GM19372 (cell line): Measurements from ENCODE around the gene FILIP1.

Source experiments
- ATAC-seq: cut with Tn5 transposase; IDR thresholded peaks from one replicate; pipeline ENCODE4 v1.9.1; 2021; ENCODE audit warnings: mild to moderate bottlenecking, low read depth, moderate library complexity; ENCODE audit not compliant: unreplicated experiment

FILIP1 gene, protein sequence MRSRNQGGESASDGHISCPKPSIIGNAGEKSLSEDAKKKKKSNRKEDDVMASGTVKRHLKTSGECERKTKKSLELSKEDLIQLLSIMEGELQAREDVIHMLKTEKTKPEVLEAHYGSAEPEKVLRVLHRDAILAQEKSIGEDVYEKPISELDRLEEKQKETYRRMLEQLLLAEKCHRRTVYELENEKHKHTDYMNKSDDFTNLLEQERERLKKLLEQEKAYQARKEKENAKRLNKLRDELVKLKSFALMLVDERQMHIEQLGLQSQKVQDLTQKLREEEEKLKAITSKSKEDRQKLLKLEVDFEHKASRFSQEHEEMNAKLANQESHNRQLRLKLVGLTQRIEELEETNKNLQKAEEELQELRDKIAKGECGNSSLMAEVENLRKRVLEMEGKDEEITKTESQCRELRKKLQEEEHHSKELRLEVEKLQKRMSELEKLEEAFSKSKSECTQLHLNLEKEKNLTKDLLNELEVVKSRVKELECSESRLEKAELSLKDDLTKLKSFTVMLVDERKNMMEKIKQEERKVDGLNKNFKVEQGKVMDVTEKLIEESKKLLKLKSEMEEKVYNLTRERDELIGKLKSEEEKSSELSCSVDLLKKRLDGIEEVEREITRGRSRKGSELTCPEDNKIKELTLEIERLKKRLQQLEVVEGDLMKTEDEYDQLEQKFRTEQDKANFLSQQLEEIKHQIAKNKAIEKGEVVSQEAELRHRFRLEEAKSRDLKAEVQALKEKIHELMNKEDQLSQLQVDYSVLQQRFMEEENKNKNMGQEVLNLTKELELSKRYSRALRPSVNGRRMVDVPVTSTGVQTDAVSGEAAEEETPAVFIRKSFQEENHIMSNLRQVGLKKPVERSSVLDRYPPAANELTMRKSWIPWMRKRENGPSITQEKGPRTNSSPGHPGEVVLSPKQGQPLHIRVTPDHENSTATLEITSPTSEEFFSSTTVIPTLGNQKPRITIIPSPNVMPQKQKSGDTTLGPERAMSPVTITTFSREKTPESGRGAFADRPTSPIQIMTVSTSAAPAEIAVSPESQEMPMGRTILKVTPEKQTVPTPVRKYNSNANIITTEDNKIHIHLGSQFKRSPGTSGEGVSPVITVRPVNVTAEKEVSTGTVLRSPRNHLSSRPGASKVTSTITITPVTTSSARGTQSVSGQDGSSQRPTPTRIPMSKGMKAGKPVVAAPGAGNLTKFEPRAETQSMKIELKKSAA (N-terminal part only)

GRCh38 chr6:75493400-75494064, at the start of gene FILIP1:
Gene FILIP1 (minus strand): TSS chr6:75493800. CDS start chr6:75414972, 78,828 bp downstream.
- no peak for ATAC-seq

- no peak for ATAC-seq
Measured at GRCh38 chr6:75543311-75543710, 49.7 kb upstream of the FILIP1 start.

- ATAC-seq, result no peak
Measured at GRCh38 chr6:75539136-75539535, 45.5 kb upstream of the FILIP1 start.

- ATAC-seq, result no peak
Measured at GRCh38 chr6:75532521-75532920, 38.9 kb upstream of the FILIP1 start.

DNA sequence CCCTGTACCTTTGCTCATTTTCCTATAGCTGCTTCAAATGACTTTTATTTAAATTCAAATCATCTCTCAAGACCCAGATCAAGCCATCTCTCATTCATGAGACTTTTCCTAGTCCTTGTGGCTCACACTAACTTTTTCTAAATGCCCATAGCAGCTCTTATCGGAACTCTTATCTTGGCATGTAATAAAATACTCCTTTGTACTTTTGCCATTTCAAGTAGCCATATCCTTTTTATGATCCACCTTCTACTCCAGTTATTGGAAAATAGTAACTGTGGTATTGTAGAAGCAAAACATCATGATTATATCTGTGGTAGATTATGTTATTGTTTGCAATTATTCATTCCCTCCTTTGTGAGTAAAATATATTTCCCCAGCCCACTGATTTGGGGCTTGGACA, 37.6 kb upstream of the FILIP1 start:
- ATAC-seq, result no peak

DNA sequence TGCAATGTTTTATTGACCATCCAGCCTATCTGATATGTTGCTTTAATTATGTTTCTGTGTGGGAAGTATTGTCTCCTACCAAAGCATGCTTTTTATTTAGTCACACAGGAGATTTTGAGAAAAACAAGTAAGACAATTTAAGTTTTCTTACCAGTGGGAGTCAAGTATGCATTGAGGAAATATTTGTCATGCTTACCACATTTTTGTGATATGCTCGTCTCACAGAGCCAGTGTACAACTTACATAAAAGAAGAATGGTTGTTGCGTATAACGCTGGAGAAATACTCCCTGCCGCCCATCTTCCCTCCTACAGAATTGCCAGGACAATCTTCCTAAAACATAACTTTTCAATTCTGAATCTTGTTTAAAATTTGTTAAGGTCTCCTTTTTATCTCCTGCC, 37.1 kb upstream of the FILIP1 start:
- no peak for ATAC-seq

- ATAC-seq, result no peak
Measured at GRCh38 chr6:75528423-75528822, 34.8 kb upstream of the FILIP1 start.

GRCh38 chr6:75526502-75527127, 33.0 kb upstream of the FILIP1 start:
- ATAC-seq, result no peak

DNA sequence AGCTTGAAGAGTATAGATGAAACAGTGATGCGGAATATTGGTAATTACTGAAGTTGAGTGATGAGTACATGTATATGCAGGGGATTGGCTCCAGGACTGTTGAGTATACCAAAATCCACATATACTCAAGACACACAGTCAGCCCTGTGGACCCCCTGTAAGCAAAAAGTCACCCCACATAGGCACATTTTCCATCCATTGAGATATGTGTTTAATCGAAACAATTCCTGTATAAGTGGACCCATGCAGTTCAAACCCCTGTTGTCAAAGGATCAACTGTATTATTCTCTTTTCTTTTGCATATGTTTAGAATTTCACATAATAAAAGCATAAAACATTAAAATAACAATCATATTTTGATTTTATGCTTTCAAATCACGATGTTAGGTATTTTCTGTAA, 32.1 kb upstream of the FILIP1 start:
- ATAC-seq, result no peak

GRCh38 chr6:75524322-75524972, 30.8 kb upstream of the FILIP1 start:
- ATAC-seq, result no peak

DNA sequence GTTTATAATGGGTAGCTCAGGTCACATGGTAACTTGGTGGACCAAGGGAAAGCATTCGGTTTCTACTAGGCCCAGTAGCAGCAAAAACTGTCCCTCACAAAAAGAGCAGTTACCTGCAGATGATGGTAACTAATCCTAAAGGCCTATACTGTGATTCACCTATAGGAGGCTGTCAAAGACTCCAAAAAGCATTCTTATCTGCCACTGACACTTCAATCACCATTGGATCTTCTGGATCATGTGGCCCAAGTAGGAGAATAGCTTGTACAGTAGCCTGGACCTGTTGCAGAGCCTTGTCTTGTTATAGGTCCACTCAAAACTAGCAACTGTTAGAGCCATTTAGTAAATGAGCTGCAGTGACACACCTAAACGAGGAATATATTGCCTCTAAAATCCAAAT, 23.2 kb upstream of the FILIP1 start:
- no peak for ATAC-seq

GRCh38 chr6:75512591-75512990, 19.0 kb upstream of the FILIP1 start:
- ATAC-seq, result no peak

DNA sequence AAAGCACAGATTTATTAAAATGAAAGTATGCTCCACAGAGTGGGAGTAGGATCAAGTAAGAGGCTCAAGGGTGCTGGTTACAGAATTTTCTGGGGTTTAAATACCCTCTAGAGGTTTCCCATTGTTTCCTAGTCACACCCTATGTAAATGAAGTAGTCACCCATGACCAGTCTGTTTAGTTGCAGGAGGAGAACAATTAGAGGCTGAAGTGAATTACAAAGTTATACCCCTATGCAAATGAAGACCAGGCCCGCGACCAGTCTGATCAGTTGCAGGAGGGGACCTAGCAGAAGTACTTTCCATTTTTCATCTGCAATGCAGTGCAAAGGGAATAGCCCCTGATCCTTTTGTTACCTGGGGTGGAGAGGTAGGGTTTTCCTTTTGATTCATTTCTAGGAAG, 11.8 kb upstream of the FILIP1 start:
- ATAC-seq, result no peak

DNA sequence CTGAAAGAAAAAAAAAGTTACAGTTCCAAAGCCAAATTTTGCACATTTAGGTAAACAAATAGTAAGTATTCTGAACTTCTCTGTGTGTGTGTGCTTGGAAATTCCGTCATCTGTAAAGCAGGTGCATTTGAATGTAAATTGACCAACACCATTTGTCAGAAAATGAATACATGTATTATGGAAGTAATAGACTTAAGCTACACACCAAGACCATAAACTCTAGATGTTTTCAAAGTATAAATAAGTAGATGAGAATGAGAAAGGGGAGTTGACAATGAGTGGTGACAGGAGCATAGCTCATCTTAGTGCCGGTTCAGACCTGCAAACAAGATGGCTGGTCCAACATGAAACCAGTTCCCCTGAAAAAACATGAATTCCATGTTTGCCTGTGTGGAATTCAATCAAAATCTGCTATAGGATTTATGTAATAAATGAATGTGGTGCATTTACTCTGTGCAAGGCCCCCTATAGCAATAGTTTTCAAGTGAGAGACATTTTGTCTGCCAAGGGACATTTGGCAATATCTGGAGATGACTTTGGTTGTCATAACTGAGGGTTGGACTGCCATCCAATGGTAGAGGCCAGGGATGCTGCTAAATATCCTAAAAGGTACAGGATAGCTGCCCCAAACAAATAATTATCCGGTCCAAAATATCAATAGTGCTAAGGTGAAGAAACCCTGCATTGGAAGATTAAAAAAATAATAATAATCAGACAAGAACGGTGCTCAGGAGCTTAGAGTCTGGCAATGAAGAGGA, 11.0 kb upstream of the FILIP1 start:
- ATAC-seq, result no peak

DNA sequence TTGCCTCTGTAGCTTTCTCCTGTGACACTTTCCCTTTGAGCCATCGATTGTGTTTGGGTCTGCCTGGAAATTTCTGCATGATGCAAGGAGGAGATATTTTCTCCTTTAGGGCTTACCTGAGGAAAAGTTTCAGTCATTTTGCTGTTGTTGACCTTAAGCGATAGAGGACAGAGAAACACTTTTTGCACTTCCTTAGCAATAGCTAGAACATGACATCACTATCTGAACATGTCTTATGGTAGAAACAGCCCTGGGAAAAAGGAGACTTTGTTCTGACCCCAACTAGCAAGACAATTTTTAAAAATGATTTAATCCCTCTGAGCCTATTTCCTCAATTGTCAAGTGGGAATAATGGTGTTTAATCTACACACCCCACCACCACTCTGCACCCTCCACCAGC, 9.7 kb upstream of the FILIP1 start:
- no peak for ATAC-seq

GRCh38 chr6:75502884-75503283, 9.3 kb upstream of the FILIP1 start:
- no peak for ATAC-seq

DNA sequence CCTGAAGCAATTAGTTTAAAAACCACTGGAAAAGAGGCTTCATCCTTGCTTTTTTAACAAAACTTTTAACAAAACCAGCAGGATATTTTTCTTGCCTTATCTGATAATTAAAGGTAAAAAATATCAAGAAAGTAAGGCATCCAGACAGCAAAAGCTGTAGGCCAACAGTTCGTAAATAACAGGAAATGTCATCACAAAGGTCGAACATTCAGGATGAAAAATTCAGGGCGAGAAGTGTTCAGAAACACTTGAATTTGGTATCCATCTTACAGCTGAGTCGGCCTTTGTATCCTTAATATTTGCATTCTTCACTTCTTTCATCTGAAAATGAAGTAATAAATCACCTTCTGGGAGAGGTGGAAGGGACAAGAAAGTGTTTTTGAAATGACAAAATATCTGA, 8.2 kb upstream of the FILIP1 start:
- no peak for ATAC-seq

GRCh38 chr6:75499640-75500039, 6.0 kb upstream of the FILIP1 start:
- no peak for ATAC-seq

- no peak for ATAC-seq
Measured at GRCh38 chr6:75498862-75499261, 5.3 kb upstream of the FILIP1 start.
